MM.1S (cell line): ENCODE measurements around the gene VAV2.

ENCODE experiments used
- EZH2 ChIP-seq: fragments of 300-600 bp; sonication (generic); optimal IDR thresholded peaks from 2 replicates; pipeline ENCODE3; 2017; ENCODE audit warnings: low read depth, mild to moderate bottlenecking, antibody characterized with exemption, low read length, mixed read lengths
- EZH2phosphoT487 ChIP-seq: fragments of 300-600 bp; sonication (generic); IDR thresholded peaks from 2 replicates; pipeline ENCODE4 v1.6.1; 2018; ENCODE audit warnings: antibody characterized with exemption, low read length
- TF ChIP-seq, protein P1 (sequence below): fragments of 300-600 bp; sonication (generic); IDR thresholded peaks from 2 replicates; pipeline ENCODE4 v1.5.1; 2016; ENCODE audit warnings: antibody characterized with exemption, low read length, mixed read lengths

DNA sequence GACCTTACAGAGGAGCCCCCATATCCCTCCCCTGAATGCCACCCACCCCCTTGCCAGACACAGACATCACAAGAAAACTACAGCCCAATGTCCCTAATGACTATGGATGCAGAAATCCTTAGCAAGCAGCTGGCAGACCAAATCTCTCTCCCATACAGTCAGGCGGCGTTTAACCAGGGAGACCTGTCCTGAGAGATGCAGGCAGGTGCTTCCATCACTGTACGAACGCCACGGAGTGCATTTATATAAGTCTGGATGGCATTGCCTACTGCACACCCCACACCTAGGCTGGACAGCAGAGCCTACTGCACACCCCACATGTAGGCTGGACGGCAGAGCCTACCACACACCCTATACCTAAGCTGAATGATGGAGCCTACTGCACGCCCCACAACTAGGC lies 219.5 kb downstream of the VAV2 start:
- TF ChIP-seq, protein P1, sequence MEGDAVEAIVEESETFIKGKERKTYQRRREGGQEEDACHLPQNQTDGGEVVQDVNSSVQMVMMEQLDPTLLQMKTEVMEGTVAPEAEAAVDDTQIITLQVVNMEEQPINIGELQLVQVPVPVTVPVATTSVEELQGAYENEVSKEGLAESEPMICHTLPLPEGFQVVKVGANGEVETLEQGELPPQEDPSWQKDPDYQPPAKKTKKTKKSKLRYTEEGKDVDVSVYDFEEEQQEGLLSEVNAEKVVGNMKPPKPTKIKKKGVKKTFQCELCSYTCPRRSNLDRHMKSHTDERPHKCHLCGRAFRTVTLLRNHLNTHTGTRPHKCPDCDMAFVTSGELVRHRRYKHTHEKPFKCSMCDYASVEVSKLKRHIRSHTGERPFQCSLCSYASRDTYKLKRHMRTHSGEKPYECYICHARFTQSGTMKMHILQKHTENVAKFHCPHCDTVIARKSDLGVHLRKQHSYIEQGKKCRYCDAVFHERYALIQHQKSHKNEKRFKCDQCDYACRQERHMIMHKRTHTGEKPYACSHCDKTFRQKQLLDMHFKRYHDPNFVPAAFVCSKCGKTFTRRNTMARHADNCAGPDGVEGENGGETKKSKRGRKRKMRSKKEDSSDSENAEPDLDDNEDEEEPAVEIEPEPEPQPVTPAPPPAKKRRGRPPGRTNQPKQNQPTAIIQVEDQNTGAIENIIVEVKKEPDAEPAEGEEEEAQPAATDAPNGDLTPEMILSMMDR = no peak
- no peak for TF ChIP-seq EZH2
- TF ChIP-seq EZH2phosphoT487 = no peak
